ENCODE data around the gene C1QTNF6. TPM values are rescaled to one million over a fixed set of nuclear protein-coding genes. Genes with fewer than 3 reads are reported as not detected.
A peak's percentile ranks its signal among the peaks of the same experiment; 100 is the strongest.
"Not testable (repeated sequence)": the region's sequence is repeated elsewhere in the genome, so short reads cannot be mapped to it uniquely, and the experiment has no call there.

The C1QTNF6 gene
- total RNA-seq, result 7.2 TPM

DNA sequence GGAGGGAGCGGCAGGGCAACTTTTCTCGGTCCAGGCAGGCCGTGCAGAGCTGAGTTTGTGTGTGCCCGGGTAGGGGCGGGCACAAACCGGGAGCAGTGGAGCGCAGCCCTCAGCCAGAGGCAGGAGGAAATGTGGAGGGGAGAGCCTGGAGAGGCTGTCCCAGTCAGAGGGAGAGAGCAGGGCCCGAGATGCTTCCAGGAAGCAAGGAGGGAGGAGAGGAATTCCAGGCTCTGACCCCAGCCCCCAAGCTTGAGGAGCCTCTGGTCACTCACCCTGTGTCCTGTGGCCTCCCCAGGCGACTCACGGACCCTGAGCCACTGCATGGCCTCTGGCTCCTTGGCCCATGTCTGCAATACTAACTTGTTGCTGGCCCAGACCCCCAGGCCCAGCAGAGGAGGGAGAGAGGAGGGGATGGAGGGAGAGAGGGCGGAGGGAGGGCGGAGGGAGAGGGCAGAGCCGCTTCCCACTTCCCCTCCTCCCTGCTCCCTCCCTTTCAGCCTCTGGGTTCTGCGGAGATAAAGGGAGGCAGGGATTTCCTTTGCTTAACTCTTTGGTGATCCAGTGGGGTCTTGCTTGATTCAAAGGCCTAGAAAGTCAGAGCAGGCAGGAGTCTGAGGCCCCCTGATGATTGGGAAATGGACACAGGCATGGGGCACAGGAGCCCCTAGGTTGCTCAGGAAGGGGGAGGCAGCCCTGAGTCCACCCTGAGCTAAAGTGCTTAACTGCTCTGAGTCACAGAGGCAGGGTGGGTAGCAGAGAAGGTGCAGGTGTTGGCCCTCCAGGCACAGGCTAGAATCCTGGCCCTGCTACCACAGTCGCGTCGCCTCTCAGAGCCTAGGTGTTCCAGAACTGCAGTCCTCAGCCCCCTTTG lies at the start of gene C1QTNF6:
C1QTNF6 (minus strand) TSS at position 357 of the 871 bp plus-strand sequence; CDS start at position 323, 34 bp downstream.
- DNase-seq (ENCODE audit: low spot score), result no peak

GRCh38 chr22:37235897-37236607 lies 48.0 kb upstream of the C1QTNF6 start:
- no peak for DNase-seq (ENCODE audit: low spot score)

GRCh38 chr22:37234736-37235711 lies 47.0 kb upstream of the C1QTNF6 start:
- DNase-seq (ENCODE audit: low spot score), result no peak

DNA sequence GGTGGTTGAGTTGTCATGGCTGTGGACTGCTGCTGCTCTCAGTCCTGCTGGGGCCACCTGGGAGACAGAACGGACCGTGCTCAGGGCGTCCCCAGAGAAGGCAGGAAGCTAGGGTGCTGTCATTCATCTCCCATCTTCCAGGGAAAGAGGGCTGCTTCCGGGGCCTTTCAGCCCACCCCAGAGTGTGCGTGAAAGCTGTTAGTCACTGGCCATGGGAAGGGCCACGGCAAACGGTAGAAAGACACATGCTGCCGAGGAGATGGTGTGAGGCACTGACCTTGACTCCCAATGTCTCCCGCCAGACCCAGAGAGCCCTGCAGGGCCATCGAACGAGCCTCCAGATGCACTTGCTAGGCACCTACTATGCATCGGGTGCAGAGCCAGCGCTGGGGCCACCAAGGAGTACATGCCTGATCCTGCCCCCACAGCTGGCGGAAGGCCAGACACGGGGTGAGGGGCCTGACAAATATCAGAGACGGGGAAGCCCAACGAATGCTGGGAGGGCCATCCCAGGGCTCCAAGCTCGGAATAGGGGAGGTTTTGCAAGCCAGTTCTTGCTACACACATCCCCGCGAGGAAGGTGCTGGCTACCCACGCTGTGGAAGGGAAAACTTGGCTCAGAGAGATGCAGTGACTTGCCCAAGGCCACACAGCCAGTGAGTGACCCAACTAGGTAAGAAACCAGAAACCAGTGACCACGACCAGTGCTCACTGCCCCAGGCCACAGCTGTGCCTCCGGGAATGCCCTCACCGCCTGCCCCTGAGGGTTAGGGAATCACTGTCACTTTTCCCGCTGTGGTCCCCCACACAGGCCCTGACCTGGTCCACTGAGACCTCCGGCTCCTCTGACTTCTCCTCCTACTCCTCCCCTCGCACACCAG lies 45.9 kb upstream of the C1QTNF6 start:
- DNase-seq (ENCODE audit: low spot score), result no peak

- DNase-seq (ENCODE audit: low spot score), result not testable (repeated sequence)
Observed at GRCh38 chr22:37233371-37233750, 45.3 kb upstream of the C1QTNF6 start.

DNA sequence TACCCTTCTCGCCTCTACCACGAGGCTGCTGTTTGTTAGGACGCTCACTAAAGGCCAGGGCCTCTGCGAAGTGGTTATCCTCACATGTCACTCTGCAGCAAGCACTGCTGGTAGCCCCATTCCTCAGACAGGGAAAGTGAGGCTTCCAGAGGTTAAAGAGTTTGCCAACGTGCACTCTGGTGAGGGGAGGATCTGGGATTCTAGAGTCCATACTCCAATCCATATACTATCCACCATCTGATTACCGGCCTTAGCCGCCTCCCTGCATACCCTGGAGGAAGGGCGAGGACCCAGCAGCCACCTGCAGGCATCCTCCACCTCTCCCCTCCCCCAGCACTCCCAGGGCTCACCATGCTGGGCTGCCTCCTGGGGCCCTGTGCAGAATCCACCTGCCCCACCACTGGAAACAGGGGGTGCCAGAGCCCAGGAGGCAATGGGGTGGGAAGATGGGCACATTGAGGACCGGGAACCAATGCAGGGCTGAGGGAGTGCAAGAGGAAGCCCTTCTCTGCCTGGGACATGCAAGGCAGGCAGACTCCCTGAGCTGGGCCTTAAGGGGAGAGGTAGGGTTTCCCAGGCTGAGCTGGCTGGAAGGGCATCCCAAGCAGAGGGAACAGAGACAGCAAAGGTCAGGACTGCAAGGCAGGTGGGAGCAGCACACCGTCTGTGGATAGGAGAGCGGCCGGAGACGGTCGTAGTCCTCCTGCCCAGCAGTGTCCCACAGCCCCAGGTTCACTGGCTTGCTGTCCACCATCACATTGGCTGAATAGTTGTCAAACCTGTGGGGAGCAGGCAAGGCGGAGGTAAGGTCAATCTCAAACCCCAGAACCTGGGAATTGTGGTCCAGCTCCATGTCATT lies 44.3 kb upstream of the C1QTNF6 start:
- no peak for DNase-seq (ENCODE audit: low spot score)

- no peak for DNase-seq (ENCODE audit: low spot score)
Observed at GRCh38 chr22:37231406-37232139, 43.5 kb upstream of the C1QTNF6 start.

DNA sequence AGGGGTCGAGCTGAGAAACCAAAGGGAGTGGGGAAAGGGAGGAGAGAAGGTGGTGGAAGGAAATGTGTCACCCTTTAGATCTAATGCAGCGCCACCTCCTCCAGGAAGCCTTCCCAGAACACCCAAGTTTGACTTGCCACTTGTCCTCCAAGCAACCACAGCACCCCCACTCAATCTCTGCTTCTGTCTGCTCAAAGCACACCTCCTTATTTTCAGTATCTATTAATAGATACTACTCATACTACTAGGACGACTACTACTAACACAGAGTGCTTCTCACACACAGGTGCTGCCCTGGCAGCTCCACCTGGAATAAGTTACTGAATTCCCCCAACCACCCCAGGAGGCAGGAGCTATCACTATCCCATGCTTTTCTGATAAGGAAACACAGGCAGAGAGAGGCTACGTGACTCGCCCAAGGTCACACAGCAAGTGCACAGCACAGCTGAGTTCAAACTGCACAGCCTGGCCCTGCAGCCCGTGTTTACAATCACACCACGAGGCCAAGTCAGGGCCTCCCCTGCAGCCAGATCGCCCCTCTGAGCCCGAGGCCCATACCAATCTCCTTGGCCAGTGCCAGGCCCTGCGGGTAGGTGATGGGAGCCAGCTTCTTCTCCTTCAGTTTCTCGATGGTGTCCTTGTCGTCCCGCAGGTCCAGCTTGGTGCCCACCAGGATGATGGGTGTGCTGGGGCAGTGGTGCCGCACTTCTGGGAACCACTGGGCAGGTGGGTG lies 42.8 kb upstream of the C1QTNF6 start:
- DNase-seq (ENCODE audit: low spot score), result no peak

- DNase-seq (ENCODE audit: low spot score), result peak; percentile 50
Observed at GRCh38 chr22:37229805-37230672, 42.0 kb upstream of the C1QTNF6 start.

GRCh38 chr22:37229012-37229804 lies 41.2 kb upstream of the C1QTNF6 start:
- no peak for DNase-seq (ENCODE audit: low spot score)

- no peak for DNase-seq (ENCODE audit: low spot score)
Observed at GRCh38 chr22:37228106-37229011, 40.3 kb upstream of the C1QTNF6 start.

- DNase-seq (ENCODE audit: low spot score), result no peak
Observed at GRCh38 chr22:37226514-37226913, 38.5 kb upstream of the C1QTNF6 start.

- no peak for DNase-seq (ENCODE audit: low spot score)
Observed at GRCh38 chr22:37226087-37226486, 38.0 kb upstream of the C1QTNF6 start.

DNA sequence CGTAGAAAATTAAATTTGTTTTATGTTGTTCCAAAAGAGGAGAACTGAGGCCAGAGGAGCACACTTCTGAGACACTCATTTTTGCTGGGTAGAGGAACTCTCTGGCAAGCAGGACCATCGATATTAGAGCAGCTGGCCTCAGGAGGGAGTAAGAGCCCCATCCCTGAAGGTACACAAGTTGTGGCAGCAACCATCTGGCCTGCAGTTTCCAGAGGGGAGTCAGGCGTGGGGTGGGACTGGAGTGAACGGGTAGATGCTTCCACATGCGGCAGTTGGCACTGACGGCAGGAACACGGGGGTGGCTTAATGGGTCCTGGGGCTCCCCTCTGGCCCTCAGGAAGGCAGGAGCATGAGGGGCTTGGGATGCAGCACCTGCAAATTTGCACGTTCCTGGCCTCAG lies 37.4 kb upstream of the C1QTNF6 start:
- no peak for DNase-seq (ENCODE audit: low spot score)

GRCh38 chr22:37224757-37225420 lies 36.8 kb upstream of the C1QTNF6 start:
- DNase-seq (ENCODE audit: low spot score), result no peak

All from mucosa of gallbladder (tissue), 1 donor.